ENCODE data around the gene KSR1. TPM values are rescaled to one million over a fixed set of nuclear protein-coding genes. Genes with fewer than 3 reads are reported as not detected.
"Not testable (repeated sequence)": the region's sequence is repeated elsewhere in the genome, so short reads cannot be mapped to it uniquely, and the experiment has no call there.

Gene KSR1
- total RNA-seq, 2 donors from 2014 or later = 99.9 to 142 TPM

- Histone ChIP-seq H3K4me1 (peaks cover 37% of the 10 kb centered on the region), H3K27ac (no peak overlapping the region), H3K9me3 (no peaks in the 10 kb centered on the region), H3K27me3 (no peaks in the 10 kb centered on the region), H3K4me3 (no peak overlapping the region), H3K36me3 (replicated peaks in 1 of 2; ENCODE audit: insufficient read depth in 1 of 2, low read depth in 2 of 2) (peaks cover 0 to under 1% of the 10 kb centered on the region in 2 donors)
- ATAC-seq (no peak), DNase-seq (peak in 1 of 4 donors; percentile 61)
- intact Hi-C loops (cut with DNase I) = no loop called here
- WGBS, 2 donors = 75 to 80% methylated on average over 6 of the region's 6 CpGs
- no peak for TF ChIP-seq POLR2A (IDR thresholded peaks at IDR 0.05)
- no peak for TF ChIP-seq CTCF (IDR thresholded peaks at IDR 0.05)
Observed at GRCh38 chr17:27635275-27635823, 179.1 kb downstream of the KSR1 start.

- ATAC-seq; H3K9me3 ChIP-seq; H3K27ac ChIP-seq; H3K4me3 ChIP-seq; H3K27me3 ChIP-seq; intact Hi-C loops (cut with DNase I); H3K36me3 ChIP-seq (replicated peaks in 1 of 2; ENCODE audit: insufficient read depth in 1 of 2, low read depth in 2 of 2); DNase-seq: not testable (repeated sequence)
- 67 to 74% methylated on average over 3 of the region's 3 CpGs for WGBS, 2 donors
- peaks cover 32% of the 10 kb centered on the region for H3K4me1 ChIP-seq
Observed at GRCh38 chr17:27636005-27636520, 179.8 kb downstream of the KSR1 start.

GRCh38 chr17:27637818-27638217, 181.6 kb downstream of the KSR1 start:
- intact Hi-C loops (cut with DNase I); H3K36me3 ChIP-seq (replicated peaks in 1 of 2; ENCODE audit: insufficient read depth in 1 of 2, low read depth in 2 of 2); H3K9me3 ChIP-seq; H3K4me3 ChIP-seq; H3K27ac ChIP-seq; ATAC-seq; DNase-seq; H3K27me3 ChIP-seq: not testable (repeated sequence)
- WGBS, 2 donors = 86 to 100% methylated on average over 2 to 5 of the region's 7 CpGs
- peaks cover 14% of the 10 kb centered on the region for H3K4me1 ChIP-seq

GRCh38 chr17:27638415-27638914, 182.2 kb downstream of the KSR1 start:
- H3K27ac ChIP-seq; ATAC-seq; DNase-seq; H3K27me3 ChIP-seq; intact Hi-C loops (cut with DNase I); H3K36me3 ChIP-seq (replicated peaks in 1 of 2; ENCODE audit: insufficient read depth in 1 of 2, low read depth in 2 of 2); H3K9me3 ChIP-seq; H3K4me1 ChIP-seq; H3K4me3 ChIP-seq: not testable (repeated sequence)
- 100% methylated on average over 1 to 3 of the region's 5 CpGs for WGBS, 2 donors

GRCh38 chr17:27640790-27641189, 184.5 kb downstream of the KSR1 start:
- peaks cover 0 to 4% of the 10 kb centered on the region in 2 donors for H3K36me3 ChIP-seq (replicated peaks in 1 of 2; ENCODE audit: insufficient read depth in 1 of 2, low read depth in 2 of 2)
- no peak for DNase-seq
- intact Hi-C loops (cut with DNase I) = no loop called here
- no peak overlapping the region for H3K4me3 ChIP-seq
- no peaks in the 10 kb centered on the region for H3K9me3 ChIP-seq
- 77 to 80% methylated on average over 4 of the region's 4 CpGs for WGBS, 2 donors
- no peaks in the 10 kb centered on the region for H3K27me3 ChIP-seq
- no peaks in the 10 kb centered on the region for H3K4me1 ChIP-seq
- TF ChIP-seq POLR2A (IDR thresholded peaks at IDR 0.05) (no peak), CTCF (IDR thresholded peaks at IDR 0.05) (no peak)
- H3K27ac ChIP-seq = no peak overlapping the region
- ATAC-seq = no peak

- H3K4me3 ChIP-seq = no peak overlapping the region
- DNase-seq (no peak), ATAC-seq (no peak)
- intact Hi-C loops (cut with DNase I) = no loop called here
- H3K4me1 ChIP-seq = no peaks in the 10 kb centered on the region
- WGBS, 2 donors = 77 to 79% methylated on average over 6 to 9 of the region's 9 CpGs
- TF ChIP-seq POLR2A (IDR thresholded peaks at IDR 0.05) (no peak), CTCF (IDR thresholded peaks at IDR 0.05) (no peak)
- H3K27ac ChIP-seq = no peak overlapping the region
- H3K36me3 ChIP-seq (replicated peaks in 1 of 2; ENCODE audit: insufficient read depth in 1 of 2, low read depth in 2 of 2) = peaks cover 0 to 4% of the 10 kb centered on the region in 2 donors
- H3K27me3 ChIP-seq = no peaks in the 10 kb centered on the region
- H3K9me3 ChIP-seq = no peaks in the 10 kb centered on the region
Observed at GRCh38 chr17:27644586-27644985, 188.3 kb downstream of the KSR1 start.

GRCh38 chr17:27645621-27646020, 189.4 kb downstream of the KSR1 start:
- H3K9me3 ChIP-seq; H3K27ac ChIP-seq; H3K4me1 ChIP-seq; DNase-seq; intact Hi-C loops (cut with DNase I); H3K4me3 ChIP-seq; ATAC-seq; H3K36me3 ChIP-seq (replicated peaks in 1 of 2; ENCODE audit: insufficient read depth in 1 of 2, low read depth in 2 of 2); H3K27me3 ChIP-seq: not testable (repeated sequence)
- WGBS, 2 donors = 59% methylated on average over 3 of the region's 10 CpGs; no CpG with 5 or more reads in 1 of the 2 donors
